LHCN-M2 (cell line): ENCODE data around the gene BARHL1. TPM values are rescaled to one million over a fixed set of nuclear protein-coding genes. Genes with fewer than 3 reads are reported as not detected.
A peak's percentile ranks its signal among the peaks of the same experiment; 100 is the strongest.

Experiments
- DNase-seq: peaks from one replicate; pipeline ENCODE4 v3.0.0-alpha.2; 2012; ENCODE audit warnings: low read depth
- total RNA-seq: library from RNA; depleted of rRNA; stranded (reverse); fragments of >200 nt; gene quantifications from 2 replicates; pipeline ENCODE4 v1.2.3, GENCODE V29; 2014

Gene BARHL1
- total RNA-seq, 1 experiment from 2014 or later = not detected

GRCh38 chr9:132586830-132587591, 4.6 kb downstream of the BARHL1 start:
- no peak for DNase-seq

DNA sequence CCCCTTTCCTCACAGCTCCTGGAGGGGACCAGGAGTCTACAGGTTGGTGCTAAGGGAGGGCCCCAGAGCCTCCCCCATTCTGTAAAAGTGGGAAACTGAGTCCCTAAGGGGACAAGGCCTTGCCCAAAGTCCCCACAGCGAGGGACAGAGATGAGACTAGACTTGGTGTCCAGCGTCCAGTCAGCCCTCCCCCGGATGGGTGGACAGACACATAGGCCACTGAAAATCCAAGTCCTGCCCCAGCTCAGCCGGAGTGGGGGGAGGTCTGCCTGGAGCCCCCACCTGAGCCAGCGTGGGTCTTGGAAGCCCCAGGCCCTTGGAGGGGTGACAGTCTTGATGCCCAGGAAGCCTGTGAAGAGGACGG, 5.2 kb downstream of the BARHL1 start:
- no peak for DNase-seq

DNA sequence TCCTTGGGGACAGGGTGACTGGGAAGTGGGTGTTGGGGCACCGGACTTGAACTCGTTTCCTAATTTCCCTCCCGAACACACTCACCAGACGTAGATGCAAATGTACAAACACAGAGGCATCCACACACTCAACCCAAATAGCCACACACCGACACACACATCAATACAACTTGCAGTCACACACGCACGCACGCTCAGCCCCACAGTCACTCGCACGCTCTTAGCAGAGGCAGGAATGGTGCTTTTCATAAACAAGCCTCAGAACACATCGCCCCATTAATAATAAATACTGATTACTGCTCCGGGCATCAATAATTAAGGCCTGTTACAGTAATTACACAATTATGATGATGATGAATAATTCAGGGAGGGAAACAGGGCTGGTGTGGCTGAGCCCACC, 5.7 kb downstream of the BARHL1 start:
- no peak for DNase-seq

- no peak for DNase-seq
These were observed 6.2 kb downstream of the BARHL1 start for GRCh38 chr9:132588501-132589147.

DNA sequence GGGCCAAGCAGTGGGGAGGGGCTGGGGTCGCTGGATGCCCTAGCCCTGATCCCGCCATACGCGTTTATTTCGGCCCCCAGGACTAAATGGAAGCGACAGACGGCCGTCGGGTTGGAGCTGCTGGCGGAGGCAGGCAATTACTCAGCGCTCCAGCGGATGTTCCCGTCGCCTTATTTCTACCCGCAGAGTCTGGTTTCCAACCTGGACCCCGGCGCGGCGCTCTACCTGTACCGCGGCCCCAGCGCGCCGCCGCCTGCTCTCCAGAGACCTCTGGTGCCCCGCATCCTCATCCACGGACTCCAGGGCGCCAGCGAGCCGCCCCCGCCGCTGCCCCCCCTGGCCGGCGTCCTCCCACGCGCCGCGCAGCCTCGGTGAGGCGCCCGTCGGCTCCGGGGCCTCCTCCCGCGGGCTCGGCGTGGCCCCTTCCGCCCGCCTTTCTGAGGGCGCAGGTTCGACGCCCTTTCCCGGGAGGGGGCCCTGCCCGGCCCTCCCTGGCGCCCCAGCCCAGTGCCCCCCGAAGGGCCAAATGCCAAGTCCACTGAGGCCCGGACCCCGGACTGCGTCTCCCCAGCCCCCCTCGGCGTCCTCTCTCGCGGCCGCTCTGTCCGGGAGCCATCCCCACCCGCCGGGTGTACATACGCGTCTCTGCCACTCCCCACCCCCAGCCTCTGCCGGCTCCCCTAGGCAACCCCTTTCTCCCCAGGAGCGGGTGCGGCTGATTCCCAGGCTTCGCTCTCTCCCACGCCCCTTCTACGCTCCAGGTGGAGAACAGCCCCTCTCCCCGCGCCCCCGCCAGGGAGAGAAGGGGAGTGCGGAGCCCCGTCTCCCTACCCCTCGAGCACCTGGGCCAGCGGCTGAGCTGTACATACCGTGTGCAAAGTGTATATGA, 7.0 kb downstream of the BARHL1 start:
- no peak for DNase-seq

- DNase-seq = no peak
These were observed 7.6 kb downstream of the BARHL1 start for GRCh38 chr9:132590037-132590317.

DNA sequence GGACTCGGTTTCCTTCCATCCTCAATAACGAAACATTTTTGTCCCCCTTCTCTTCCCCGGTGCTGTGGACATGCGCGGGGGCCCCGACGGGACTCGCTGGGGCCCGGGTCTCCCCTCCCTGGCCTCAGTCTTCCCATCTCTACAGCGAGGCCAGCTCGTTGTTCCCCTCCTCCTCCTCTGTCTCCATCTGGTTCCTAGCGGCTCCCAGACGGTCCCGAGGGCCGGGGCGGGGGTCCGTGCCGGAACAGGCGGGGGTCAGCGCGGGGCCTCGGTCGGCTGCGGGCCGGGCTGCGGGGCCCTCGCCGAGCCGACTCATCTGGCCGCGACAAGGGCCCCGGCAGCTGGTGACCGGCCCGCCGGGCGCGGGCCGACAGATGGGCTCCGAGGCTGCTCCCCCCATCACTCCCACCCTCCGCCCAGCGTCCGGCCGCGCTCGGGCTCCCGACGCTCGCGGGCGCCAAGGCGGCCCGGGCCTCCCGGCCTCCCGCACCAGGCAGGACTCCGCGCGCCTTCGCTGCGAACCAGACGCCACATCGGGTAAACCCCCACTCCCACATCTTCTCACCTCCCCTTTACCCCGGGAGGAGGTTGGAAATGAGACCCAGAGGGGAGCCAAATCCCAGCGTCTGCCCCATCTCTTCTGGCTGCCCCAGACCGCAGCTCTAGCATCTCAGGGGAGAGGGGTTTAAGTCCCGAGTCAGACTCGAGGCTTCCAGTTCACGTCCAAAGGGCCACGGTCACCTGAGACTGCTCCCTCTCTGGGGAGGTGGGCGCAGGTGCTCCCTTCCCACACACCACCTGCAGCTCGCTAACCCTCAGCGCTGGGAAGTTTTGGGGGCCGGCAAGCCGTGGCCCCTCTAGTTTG, 8.1 kb downstream of the BARHL1 start:
- no peak for DNase-seq

DNA sequence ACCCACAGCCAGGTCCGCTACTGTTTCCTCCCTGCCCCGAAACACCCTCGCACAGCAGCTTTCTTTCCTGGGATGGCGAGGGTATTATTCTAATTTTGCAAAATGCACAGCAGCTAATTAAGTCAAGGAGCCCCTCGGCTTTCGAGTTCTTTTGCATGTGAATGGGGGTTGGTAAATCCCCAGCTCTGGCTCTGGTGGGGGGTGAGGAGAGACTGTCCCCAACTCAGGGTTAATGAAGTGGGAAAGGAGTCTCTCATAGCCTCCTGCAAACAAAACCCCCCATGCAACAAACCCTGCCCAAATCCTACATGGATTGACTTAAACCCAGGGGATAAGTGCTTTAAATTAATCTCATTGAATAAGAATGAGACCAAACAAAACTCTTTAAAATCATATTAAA, 8.8 kb downstream of the BARHL1 start:
- no peak for DNase-seq

DNA sequence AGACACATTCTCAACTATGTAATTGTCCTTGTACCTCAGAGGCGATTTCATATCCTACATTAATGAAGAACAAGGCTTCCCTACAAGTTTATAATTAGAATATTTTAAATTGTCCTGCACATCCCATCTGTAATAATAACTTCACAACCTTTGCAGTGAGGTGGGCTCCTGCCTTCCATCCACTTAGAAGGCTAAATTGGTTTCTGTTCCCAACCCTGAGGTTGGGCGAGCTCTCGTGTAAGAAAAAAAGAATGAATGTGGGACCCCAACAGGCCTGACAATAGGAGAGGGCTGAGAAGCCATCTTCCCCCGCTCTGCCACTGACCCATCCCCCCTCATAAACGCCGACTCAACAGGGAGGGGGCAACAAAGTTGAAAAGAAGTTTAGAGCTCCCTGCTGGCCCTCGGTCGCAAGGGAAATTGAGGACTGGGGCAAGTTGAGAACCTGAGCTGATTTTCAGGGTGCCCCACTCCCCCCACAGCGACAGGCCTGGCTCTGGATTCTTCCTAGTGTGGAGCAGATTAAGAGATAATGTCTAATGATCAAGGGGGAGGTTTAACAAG, 9.4 kb downstream of the BARHL1 start:
- DNase-seq = no peak

DNA sequence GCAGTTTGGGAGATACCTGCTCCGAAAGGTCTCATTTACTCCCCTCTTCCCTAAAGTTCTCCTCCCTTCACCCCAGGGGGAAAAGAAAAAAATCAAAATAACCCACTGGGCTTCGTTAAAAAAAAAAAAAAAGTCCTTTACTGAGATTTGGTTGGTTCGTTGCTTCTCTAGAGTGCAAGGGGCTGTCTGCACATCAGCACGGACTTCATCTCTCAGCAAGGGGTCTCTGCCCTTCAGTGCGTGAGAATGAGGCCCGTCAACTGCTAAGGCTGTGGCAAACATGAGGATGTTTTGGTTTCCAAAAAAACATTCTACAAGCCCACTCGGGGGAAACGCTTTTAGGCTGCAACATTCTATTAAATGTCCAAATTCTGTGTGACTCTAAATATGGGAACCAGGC, 10.0 kb downstream of the BARHL1 start:
- no peak for DNase-seq

DNA sequence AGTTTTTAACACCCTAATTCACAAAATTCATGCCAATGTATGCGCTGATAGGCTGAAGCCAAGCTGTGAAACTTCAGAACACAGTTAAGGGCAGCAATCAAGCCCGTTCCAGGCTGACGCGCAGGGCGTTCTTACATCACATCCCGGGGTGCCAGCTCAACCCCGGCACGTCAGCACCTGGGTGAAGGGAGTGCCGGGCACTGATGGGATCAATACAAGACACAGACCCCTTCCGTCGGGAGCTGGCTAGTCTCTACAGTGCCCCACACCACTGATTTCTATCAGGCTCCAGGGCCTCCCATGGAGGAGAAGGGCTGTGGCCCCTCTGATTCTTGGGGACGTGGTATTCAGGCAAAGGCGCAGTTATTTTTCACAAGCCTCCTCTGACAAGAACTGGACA, 12.0 kb downstream of the BARHL1 start:
- DNase-seq = no peak

DNA sequence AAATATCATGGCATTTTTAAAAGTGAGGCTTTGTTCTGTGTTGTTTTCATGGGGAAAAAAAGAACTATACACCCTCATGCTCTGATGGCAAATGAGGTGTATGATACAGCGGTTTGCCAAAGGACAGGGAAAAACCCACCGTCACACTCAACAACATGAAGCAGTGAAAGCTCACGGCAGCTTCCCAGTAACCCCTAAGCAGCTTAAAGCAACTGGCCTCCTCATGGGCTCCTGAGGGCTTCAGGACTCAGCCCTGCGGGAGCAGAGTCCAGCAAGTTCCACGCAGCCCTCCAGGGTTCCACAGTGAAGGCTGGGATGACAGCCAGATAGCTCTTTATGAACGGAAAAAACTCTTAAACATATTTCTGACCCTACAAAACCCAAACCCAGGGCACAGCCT, 12.9 kb downstream of the BARHL1 start:
- no peak for DNase-seq

DNA sequence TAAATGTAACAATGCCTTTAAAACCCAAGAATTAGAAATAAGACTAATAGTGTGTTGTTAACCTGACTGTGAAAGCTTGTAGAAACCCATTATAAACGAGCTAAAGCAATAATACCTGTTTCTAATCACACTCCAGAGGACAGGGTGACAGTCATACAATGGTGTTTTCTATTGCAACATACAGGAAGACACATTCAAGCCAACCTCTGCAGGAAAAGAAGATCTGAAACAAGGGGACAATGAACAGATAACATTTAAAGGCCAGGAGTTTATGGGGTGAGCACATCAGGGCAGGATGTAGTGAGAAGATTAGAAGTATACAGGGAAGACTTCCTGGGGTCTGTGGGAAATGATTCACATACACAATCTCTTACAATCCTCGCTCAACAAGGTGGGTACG, 13.8 kb downstream of the BARHL1 start:
- DNase-seq = no peak

GRCh38 chr9:132597073-132597775, 14.8 kb downstream of the BARHL1 start:
- no peak for DNase-seq

DNA sequence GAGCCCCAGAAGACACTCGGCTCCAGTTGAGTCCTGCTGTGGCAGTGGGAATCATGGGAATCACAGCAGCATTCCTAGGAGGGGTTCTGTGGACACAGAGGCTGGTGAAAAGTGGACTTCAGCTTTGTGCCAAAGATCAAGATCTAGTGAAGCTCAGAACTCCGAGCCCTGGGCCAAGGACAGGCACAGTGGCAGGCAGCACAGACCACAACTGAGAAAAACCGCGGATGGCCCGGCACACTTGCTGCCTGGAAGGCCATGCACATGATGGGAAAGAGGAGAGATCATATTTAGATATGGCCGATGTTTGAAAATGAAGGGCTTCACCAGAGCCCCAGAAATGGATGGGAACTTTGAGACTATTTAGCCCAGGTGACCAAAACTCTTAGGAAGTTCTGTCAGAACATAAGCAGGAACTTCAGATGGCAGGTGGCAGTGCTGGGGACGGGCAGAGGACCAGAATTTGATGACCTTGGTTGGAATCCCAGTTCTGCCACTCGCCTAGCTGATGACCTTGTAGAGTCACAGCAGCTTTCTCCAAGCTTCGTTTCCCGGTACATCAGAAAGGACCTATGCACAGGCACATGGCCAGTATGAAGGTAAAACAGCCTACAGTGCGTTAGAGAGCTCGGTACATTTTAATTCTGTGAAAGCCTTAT, 18.0 kb downstream of the BARHL1 start:
- DNase-seq = no peak

GRCh38 chr9:132602207-132602606, 19.8 kb downstream of the BARHL1 start:
- DNase-seq = no peak

DNA sequence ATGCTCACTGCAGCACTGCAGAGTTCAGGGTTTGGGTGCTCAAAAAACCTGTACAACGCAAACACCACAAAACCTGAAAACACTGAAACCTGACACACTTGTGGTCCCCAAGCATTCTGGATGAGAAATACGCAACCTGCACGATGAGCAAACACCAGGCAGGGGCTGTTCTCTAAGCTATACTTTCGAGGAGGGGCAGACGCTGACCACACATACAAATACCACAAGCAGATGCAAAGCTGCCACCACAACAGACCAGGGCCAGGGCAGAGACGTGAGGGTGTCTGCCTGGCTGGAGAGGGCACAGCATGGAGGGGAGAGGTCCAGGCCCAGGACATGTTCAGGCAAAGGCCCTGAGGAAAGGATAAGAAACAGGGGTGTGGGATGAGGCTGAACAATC, 23.0 kb downstream of the BARHL1 start:
- no peak for DNase-seq

DNA sequence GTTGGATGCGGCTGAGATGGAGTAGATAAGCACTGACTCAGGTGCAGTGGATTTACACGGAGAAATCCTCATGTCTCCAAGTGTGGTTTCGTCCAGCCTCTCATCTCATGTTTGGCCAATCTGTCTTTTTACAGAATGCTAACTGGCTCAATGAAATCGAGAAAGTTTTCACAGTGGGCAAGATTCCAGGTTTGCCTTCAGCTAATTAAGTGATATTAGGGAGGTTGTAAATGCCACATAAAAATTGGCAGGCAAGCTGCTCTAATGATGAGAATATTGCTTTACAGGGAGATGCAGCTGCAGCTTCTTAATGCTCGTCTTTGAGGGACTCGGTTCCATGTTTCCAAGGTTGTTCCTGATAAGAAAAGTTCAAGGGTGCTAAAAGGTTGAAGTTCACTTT, 23.7 kb downstream of the BARHL1 start:
- DNase-seq = no peak

GRCh38 chr9:132609184-132609583, 26.8 kb downstream of the BARHL1 start:
- no peak for DNase-seq

GRCh38 chr9:132609829-132610228, 27.4 kb downstream of the BARHL1 start:
- peak; percentile 98 for DNase-seq
